CD4-positive, alpha-beta T cell (primary cell): ENCODE data around the gene ZNRF3. TPM values are rescaled to one million over a fixed set of nuclear protein-coding genes. Genes with fewer than 3 reads are reported as not detected.
"Not testable (repeated sequence)": the region's sequence is repeated elsewhere in the genome, so short reads cannot be mapped to it uniquely, and the experiment has no call there.

Experiments used
- ATAC-seq: fragments of 200-7000 bp; cut with Tn5 transposase; one replicate; pipeline ENCODE4 v1.10.0; 2022; ENCODE audit warnings: mild to moderate bottlenecking; ENCODE audit not compliant: poor library complexity
- CTCF ChIA-PET: fragments of 350-600 bp; sonication (Branson Sonifier 250); formaldehyde crosslinking; loops from one replicate; lab custom pipeline; 2021; ENCODE audit warnings: antibody characterized with exemption, inconsistent platforms; lab: Charles Lee
- POLR2A ChIA-PET: fragments of 350-600 bp; sonication (Branson Sonifier 250); formaldehyde crosslinking; loops from one replicate; lab custom pipeline; 2021; ENCODE audit warnings: antibody characterized with exemption, inconsistent platforms; lab: Charles Lee
- DNase-seq, 14 experiments: peaks; one replicate each; pipeline ENCODE4 v3.0.0-alpha.2; 2013 to 2020; ENCODE audit warnings: mixed read lengths in 2 of 14
- H3K27ac ChIP-seq, 2 donors: one replicate each; pipeline versions ENCODE4 v1.5.1 to v1.7.0; 2013; ENCODE audit warnings: low read length in 2 of 2, low read depth in 1 of 2, mild to moderate bottlenecking in 1 of 2
- H3K27me3 ChIP-seq, 2 experiments: 1 replicate in 1 of 2; 2 replicates in 1 of 2; pipeline versions ENCODE4 v1.6.1 to v1.7.0; 2013; ENCODE audit warnings: low read length in 2 of 2, control low read depth in 1 of 2, mild to moderate bottlenecking in 1 of 2, moderate library complexity in 1 of 2; ENCODE audit not compliant: insufficient read depth in 2 of 2, control insufficient read depth in 1 of 2
- H3K36me3 ChIP-seq: one replicate; pipeline ENCODE4 v1.6.1; 2013; ENCODE audit warnings: low read length, control low read depth; ENCODE audit not compliant: insufficient read depth
- H3K4me1 ChIP-seq: one replicate; pipeline ENCODE4 v1.6.1; 2013; ENCODE audit warnings: low read length, control low read depth; ENCODE audit not compliant: insufficient read depth
- H3K4me3 ChIP-seq: one replicate; pipeline ENCODE4 v1.5.1; 2013; ENCODE audit warnings: mild to moderate bottlenecking, low read length, moderate library complexity
- H3K9me3 ChIP-seq, 2 experiments: 1 replicate in 1 of 2; 2 replicates in 1 of 2; pipeline versions ENCODE4 v1.6.1 to v1.7.0; 2013; ENCODE audit warnings: low read length in 2 of 2, mild to moderate bottlenecking in 2 of 2, control low read depth in 1 of 2, moderate library complexity in 1 of 2; ENCODE audit not compliant: control insufficient read depth in 1 of 2, insufficient read depth in 1 of 2
- H3K27ac Mint-ChIP-seq: one replicate; pipeline ENCODE4 v1.8.0; 2020; ENCODE audit warnings: mixed read lengths
- H3K27me3 Mint-ChIP-seq: one replicate; pipeline ENCODE4 v1.8.0; 2021; ENCODE audit warnings: mixed read lengths
- H3K36me3 Mint-ChIP-seq: one replicate; pipeline ENCODE4 v1.8.0; 2021; ENCODE audit warnings: low read depth, mixed read lengths
- H3K4me1 Mint-ChIP-seq: one replicate; pipeline ENCODE4 v1.8.0; 2021; ENCODE audit warnings: low read depth, mixed read lengths
- H3K4me3 Mint-ChIP-seq: one replicate; pipeline ENCODE4 v1.8.0; 2020; ENCODE audit warnings: mild to moderate bottlenecking, mixed read lengths
- H3K9me3 Mint-ChIP-seq: one replicate; pipeline ENCODE4 v1.8.0; 2020; ENCODE audit warnings: mixed read lengths
- CTCF ChIP-seq: fragments of 200-600 bp; IDR thresholded peaks from one replicate; pipeline ENCODE4 v1.8.0; 2022; ENCODE audit warnings: antibody characterized with exemption, mild to moderate bottlenecking
- intact Hi-C, 2 experiments: fragments of 100-400 bp; cut with DNase I in 1 of 2; cut with micrococcal nuclease in 1 of 2; formaldehyde crosslinking; loops; one replicate each; pipeline versions ENCODE4 v1.15.1 to v1.9.0; 2023 to 2025; cut with DNase I, micrococcal nuclease
- total RNA-seq, 174 experiments: library from RNA in 2 of 174; stranded (reverse) in 2 of 174; gene quantifications; one replicate each; pipeline ENCODE4 v1.2.3 and lab custom pipeline; 2021 to 2026

The ZNRF3 gene
- total RNA-seq, 2 experiments from 2014 or later = 0.38 to 0.61 TPM

GRCh38 chr22:28947125-28947524, 63.8 kb downstream of the ZNRF3 start:
- Histone ChIP-seq H3K9me3 (peaks cover 12 to 21% of the 10 kb centered on the region in 2 experiments), H3K4me3 (no peak overlapping the region), H3K27me3 (peaks cover 25 to 35% of the 10 kb centered on the region in 2 experiments), H3K36me3 (no peaks in the 10 kb centered on the region), H3K27ac (no peak overlapping the region), H3K4me1 (no peaks in the 10 kb centered on the region)
- CTCF ChIA-PET = interaction anchor here (1.1 kb wide), 1 partner anchor 53 kb away, joined by 3 read pairs; no protein-coding TSS in a partner anchor
- DNase-seq = no peak
- peaks cover 71% of the 10 kb centered on the region for H3K27me3 Mint-ChIP-seq
- H3K36me3 Mint-ChIP-seq = peaks cover 15% of the 10 kb centered on the region
- H3K27ac Mint-ChIP-seq = no peak overlapping the region
- H3K4me1 Mint-ChIP-seq = no peaks in the 10 kb centered on the region
- no peak for TF ChIP-seq CTCF
- no peak overlapping the region for H3K4me3 Mint-ChIP-seq
- POLR2A ChIA-PET = no interaction called here
- ATAC-seq = no peak
- intact Hi-C loops = no loop called here
- H3K9me3 Mint-ChIP-seq = peaks cover 16% of the 10 kb centered on the region

GRCh38 chr22:28948424-28948823, 65.1 kb downstream of the ZNRF3 start:
- H3K27me3 ChIP-seq = peaks cover 34 to 43% of the 10 kb centered on the region in 2 experiments

GRCh38 chr22:28948860-28949551, 65.6 kb downstream of the ZNRF3 start:
- Mint-ChIP-seq H3K9me3 (peaks cover 16% of the 10 kb centered on the region), H3K36me3 (peaks cover 15% of the 10 kb centered on the region), H3K27me3 (peaks cover 72% of the 10 kb centered on the region)
- POLR2A ChIA-PET, DNase-seq, H3K4me1 ChIP-seq, H3K27ac ChIP-seq, H3K36me3 ChIP-seq, H3K4me3 Mint-ChIP-seq, ATAC-seq, H3K4me1 Mint-ChIP-seq, H3K4me3 ChIP-seq, H3K27ac Mint-ChIP-seq, CTCF ChIA-PET, intact Hi-C loops: not testable (repeated sequence)
- Histone ChIP-seq H3K27me3 (peaks cover 38 to 49% of the 10 kb centered on the region in 2 experiments), H3K9me3 (peaks cover 12 to 21% of the 10 kb centered on the region in 2 experiments)

More at GRCh38 chr22:28948424-28948823, 65.1 kb downstream of the ZNRF3 start:
- Mint-ChIP-seq H3K9me3 (peaks cover 16% of the 10 kb centered on the region), H3K36me3 (peaks cover 15% of the 10 kb centered on the region), H3K27ac (no peak overlapping the region), H3K4me3 (no peak overlapping the region), H3K4me1 (no peaks in the 10 kb centered on the region), H3K27me3 (peaks cover 72% of the 10 kb centered on the region)
- H3K27ac ChIP-seq = no peak overlapping the region
- no peak overlapping the region for H3K4me3 ChIP-seq
- ATAC-seq (no peak), DNase-seq (no peak)
- no peaks in the 10 kb centered on the region for H3K36me3 ChIP-seq
- ChIA-PET POLR2A (no interaction called here), CTCF (no interaction called here)
- intact Hi-C loops = no loop called here
- H3K4me1 ChIP-seq = no peaks in the 10 kb centered on the region
- no peak for TF ChIP-seq CTCF
- peaks cover 12 to 21% of the 10 kb centered on the region in 2 experiments for H3K9me3 ChIP-seq
